Body of pancreas (tissue), 4 donors: ENCODE results near the gene SLTM.

Experiments used
- CTCF ChIP-seq, 7 experiments: fragments of 450-650 bp in 4 of 7; fragments of 200-600 bp in 3 of 7; sonication (generic) in 3 of 7; IDR thresholded peaks; one replicate each; pipeline ENCODE4 v1.5.1; 2016 to 2019; ENCODE audit warnings: antibody characterized with exemption in 7 of 7
- POLR2A ChIP-seq, 3 donors: fragments of 450-650 bp; IDR thresholded peaks; one replicate each; pipeline ENCODE4 v1.6.1; 2016; ENCODE audit warnings: antibody characterized with exemption in 3 of 3, mild to moderate bottlenecking in 2 of 3

GRCh38 chr15:58877999-58878825 is 55.3 kb downstream of the SLTM start:
- TF ChIP-seq CTCF (IDR thresholded peaks at IDR 0.05) = no peak
- TF ChIP-seq POLR2A (IDR thresholded peaks at IDR 0.05) = no peak
